ENCODE measurements around the gene PRKAR2B. TPM values are rescaled to one million over a fixed set of nuclear protein-coding genes. Genes with fewer than 3 reads are reported as not detected.

PRKAR2B gene
- total RNA-seq, 1 donor = 2.7 TPM

DNA sequence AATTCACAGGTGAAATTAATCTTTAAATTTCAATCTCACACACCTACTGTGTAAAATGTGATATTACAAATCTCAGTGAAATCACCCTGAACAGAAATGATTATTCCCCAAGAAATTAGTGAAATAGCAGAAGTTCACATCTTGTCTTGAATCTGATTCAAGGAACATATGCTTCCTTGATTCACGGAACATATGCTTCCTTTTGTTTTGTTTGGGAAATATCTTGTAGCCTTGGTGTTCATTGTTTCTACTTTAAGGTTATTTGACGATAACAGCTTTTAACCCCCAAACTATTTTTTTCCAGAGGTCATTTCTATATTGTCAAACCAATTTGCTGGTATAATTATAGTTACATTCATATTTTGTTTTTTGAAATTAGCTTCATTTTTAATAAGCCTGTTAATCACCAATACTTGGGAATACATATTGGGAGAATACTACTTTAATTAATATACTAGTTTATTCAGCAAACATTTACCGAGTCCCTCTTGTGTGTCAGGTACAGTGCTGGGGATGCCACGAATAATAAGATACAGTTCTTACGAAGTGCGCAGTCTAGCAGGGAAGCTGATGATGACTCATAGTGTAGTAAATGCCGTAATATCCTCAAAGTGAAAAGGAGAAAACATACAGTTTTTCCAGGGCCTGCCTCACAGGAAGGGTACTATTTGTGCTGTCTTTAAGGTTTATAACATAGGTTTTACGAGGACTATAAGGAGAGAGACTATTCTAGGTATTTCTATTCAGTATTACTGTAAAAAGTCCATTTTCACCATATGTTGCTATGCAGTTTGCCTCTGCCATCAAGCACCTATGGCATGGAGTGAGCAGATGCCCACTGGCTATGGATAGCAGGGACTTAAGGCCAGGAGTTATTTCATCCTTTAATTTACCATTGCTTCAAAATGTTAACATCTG lies 32.5 kb downstream of the PRKAR2B start:
- no peak overlapping the region for H3K4me3 ChIP-seq (ENCODE audit: low read depth, low read length)
- DNase-seq (ENCODE audit: low read depth) = no peak
- TF ChIP-seq, protein P1, sequence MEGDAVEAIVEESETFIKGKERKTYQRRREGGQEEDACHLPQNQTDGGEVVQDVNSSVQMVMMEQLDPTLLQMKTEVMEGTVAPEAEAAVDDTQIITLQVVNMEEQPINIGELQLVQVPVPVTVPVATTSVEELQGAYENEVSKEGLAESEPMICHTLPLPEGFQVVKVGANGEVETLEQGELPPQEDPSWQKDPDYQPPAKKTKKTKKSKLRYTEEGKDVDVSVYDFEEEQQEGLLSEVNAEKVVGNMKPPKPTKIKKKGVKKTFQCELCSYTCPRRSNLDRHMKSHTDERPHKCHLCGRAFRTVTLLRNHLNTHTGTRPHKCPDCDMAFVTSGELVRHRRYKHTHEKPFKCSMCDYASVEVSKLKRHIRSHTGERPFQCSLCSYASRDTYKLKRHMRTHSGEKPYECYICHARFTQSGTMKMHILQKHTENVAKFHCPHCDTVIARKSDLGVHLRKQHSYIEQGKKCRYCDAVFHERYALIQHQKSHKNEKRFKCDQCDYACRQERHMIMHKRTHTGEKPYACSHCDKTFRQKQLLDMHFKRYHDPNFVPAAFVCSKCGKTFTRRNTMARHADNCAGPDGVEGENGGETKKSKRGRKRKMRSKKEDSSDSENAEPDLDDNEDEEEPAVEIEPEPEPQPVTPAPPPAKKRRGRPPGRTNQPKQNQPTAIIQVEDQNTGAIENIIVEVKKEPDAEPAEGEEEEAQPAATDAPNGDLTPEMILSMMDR (IDR thresholded peaks at IDR 0.05; ENCODE audit: insufficient read depth, low read length) = no peak

DNA sequence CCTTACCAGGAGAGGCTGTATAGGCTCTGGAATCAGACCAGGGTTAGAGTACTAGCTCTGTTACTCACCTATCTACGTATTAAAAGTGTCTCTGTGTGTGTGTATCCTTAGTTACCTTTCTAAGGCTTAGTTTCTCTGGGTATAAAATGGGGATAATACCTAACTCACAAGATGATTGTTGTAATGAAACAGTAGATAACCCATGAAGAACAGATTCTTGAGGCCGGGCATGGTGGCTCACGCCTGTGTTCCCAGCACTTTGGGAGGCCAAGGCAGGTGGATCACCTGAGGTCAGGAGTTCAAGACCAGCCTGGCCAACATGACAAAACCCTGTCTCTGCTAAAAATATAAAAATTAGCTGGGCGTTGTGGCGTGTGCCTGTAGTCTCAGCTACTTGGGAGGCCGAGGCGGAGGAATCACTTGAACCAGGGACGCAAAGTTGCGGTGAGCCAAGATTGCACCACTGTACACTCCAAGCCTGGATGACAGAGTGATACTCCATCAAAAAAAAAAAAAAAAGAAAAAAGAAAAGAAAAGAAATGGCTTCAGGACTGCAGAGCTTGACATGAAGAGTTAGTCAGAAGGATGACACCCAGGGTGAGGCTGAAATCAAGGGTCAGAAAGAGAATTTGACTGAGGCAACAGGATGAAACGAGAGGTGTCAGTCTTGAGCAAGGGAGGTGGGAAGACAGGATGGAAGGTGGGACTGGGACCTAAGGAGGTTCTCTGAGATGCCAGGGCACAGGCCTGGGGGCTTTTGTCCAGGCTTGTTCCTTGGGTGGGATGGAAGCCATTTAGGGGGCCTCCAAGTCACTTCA lies 33.4 kb downstream of the PRKAR2B start:
- TF ChIP-seq, protein P1 (IDR thresholded peaks at IDR 0.05; ENCODE audit: insufficient read depth, low read length) = no peak
- no peak overlapping the region for H3K4me3 ChIP-seq (ENCODE audit: low read depth, low read length)
- DNase-seq (ENCODE audit: low read depth) = no peak

DNA sequence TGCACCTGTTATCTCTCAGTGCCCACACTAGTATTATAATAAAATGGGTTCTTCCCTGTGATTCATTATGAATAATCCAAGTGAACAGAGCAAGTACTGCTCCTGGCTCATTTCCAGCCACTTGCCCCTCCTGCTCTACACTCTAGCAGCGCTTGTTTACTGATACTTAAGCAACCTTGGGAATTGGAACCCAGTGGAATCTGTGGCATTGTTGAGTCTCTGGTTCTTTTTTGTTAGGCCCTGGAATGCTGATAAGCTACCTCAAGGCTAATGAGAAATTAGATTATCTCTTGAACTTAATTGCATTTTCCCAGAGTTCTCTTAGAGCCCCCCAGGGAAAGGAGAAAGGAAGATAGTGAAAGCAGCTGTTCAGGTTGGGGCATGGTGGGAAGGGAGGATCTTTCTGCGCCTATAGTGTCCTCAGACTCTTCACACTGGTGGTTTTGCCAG lies 34.0 kb downstream of the PRKAR2B start:
- H3K4me3 ChIP-seq (ENCODE audit: low read depth, low read length) = no peak overlapping the region
- TF ChIP-seq, protein P1 (IDR thresholded peaks at IDR 0.05; ENCODE audit: insufficient read depth, low read length) = no peak
- peak; percentile 11 for DNase-seq (ENCODE audit: low read depth)

DNA sequence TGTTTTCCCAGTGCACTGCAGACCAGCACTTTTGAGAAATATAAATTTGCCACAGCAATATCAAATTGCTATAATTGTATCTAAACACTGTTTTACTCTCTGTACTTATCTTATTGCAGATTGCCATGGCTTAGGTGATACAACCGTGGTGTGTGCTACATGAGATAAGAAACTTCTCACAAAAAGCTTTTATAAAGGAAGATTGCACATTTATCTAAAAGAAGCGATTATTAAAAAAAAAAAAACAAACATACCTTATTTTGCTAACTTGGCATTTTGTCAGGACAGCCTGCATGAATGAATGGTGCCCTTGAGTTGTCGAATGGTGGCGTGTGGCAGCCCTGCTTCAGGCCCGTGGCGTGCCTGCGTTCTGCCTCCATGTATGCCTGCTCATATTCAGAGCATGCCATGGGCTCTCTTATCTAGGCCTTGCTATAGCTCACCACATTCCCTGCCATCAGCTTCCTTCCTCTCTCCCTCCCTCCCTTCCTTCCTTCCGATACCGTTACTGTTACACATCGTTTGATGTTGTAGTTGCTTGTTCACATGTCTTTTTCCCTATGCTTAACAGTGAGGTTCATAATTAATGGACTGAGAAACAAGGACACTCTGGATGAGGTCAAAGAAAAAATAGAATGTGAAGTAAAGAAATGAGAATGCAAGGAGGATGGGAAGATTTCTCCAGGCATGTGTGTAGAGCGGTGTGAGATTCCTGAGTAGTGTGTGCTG lies 34.9 kb downstream of the PRKAR2B start:
- H3K4me3 ChIP-seq (ENCODE audit: low read depth, low read length) = no peak overlapping the region
- no peak for DNase-seq (ENCODE audit: low read depth)
- TF ChIP-seq, protein P1 (IDR thresholded peaks at IDR 0.05; ENCODE audit: insufficient read depth, low read length) = no peak

DNA sequence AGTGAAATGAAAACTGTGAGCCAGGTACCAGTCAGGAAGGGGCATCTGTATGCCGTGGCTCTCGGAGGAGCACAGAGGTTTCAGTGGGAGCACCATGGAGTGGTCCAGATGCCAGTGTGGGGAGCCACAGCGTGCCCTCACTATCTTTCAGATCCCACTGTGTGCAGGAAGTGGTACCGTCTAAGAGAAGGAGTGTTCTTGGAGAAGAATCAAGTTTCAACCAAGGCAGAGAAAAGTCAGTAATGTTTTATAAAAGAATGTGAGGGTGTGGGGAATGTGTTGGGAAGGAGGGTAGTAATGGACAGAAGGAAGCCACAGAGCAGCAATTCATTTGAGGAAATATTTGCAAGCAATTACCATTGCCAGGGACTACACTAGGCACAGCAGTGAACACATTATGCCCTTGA lies 35.6 kb downstream of the PRKAR2B start:
- DNase-seq (ENCODE audit: low read depth) = no peak
- TF ChIP-seq, protein P1 (IDR thresholded peaks at IDR 0.05; ENCODE audit: insufficient read depth, low read length) = no peak
- H3K4me3 ChIP-seq (ENCODE audit: low read depth, low read length) = no peak overlapping the region

- H3K4me3 ChIP-seq (ENCODE audit: low read depth, low read length) = no peak overlapping the region
- TF ChIP-seq, protein P1 (IDR thresholded peaks at IDR 0.05; ENCODE audit: insufficient read depth, low read length) = no peak
- no peak for DNase-seq (ENCODE audit: low read depth)
Observed at GRCh38 chr7:107080533-107080932, 36.0 kb downstream of the PRKAR2B start.

Measured in fibroblast of the aortic adventitia (primary cell).